Measurements from ENCODE around the gene AHNAK. TPM values are rescaled to one million over a fixed set of nuclear protein-coding genes. Genes with fewer than 3 reads are reported as not detected.

The AHNAK gene
- total and polyA plus RNA-seq, 2 of the 8 experiments (the other 6 are each of a cell fraction or from before 2014, with no cell fraction given) = 2.0 to 5.8 TPM

GRCh38 chr11:62391642-62392425 is 154.8 kb downstream of the AHNAK start:
- Histone ChIP-seq H3K79me2 (ENCODE audit: control insufficient read depth in 1 of 2, insufficient read depth in 2 of 2, low read length in 2 of 2) (no peaks in the 10 kb centered on the region), H2BK20ac (ENCODE audit: low read length) (no peak overlapping the region), H2BK15ac (ENCODE audit: low read length) (no peak overlapping the region), H3K9me3 (ENCODE audit: insufficient read depth in 2 of 2, low read depth in 1 of 2, low read length in 1 of 2) (no peaks in the 10 kb centered on the region), H3K14ac (ENCODE audit: insufficient read length) (no peak overlapping the region), H3K4me2 (ENCODE audit: insufficient read depth in 1 of 2, low read depth in 2 of 2, low read length in 2 of 2) (no peak overlapping the region), H4K20me1 (replicated peaks in 1 of 2; ENCODE audit: control insufficient read depth in 1 of 2, insufficient read depth in 2 of 2, low read length in 2 of 2) (no peaks in the 10 kb centered on the region), H2BK12ac (ENCODE audit: low read depth, low read length) (no peak overlapping the region), H3K27ac (ENCODE audit: low read depth, low read length) (no peak overlapping the region), H4K91ac (replicated peaks; ENCODE audit: insufficient read length, low read length) (no peak overlapping the region), H3K18ac (ENCODE audit: extremely low read depth, low read length) (no peak overlapping the region), H3K23ac (ENCODE audit: insufficient read length) (no peak overlapping the region), H3K56ac (replicated peaks; ENCODE audit: insufficient read length, low read depth, low read length) (no peak overlapping the region), H3K4ac (replicated peaks; ENCODE audit: insufficient read length, low read depth, low read length) (no peak overlapping the region), H3K79me1 (ENCODE audit: low read depth, low read length) (no peaks in the 10 kb centered on the region), H3K4me1 (replicated peaks in 1 of 4; ENCODE audit: control insufficient read depth in 3 of 4, insufficient read depth in 4 of 4, low read length in 3 of 4) (peaks cover 3 to 4% (median 3%) of the 10 kb centered on the region in 4 experiments; a peak in 5 of 7 replicates), H3K27me3 (replicated peaks in 1 of 4; ENCODE audit: control insufficient read depth in 3 of 4, extremely low read depth in 1 of 4, insufficient read depth in 3 of 4, low read length in 3 of 4) (no peaks in the 10 kb centered on the region), H4K5ac (ENCODE audit: insufficient read length, low read depth, low read length) (no peak overlapping the region), H2AK5ac (ENCODE audit: low read depth, low read length) (no peak overlapping the region), H3K36me3 (ENCODE audit: control insufficient read depth in 2 of 4, insufficient read depth in 4 of 4, low read length in 3 of 4) (no peaks in the 10 kb centered on the region), H3K4me3 (ENCODE audit: extremely low read depth in 1 of 4, insufficient read depth in 2 of 4, low read depth in 3 of 4, low read length in 4 of 4) (no peak overlapping the region), H3K9ac (replicated peaks in 1 of 4; ENCODE audit: extremely low read depth in 1 of 4, low read depth in 3 of 4, low read length in 3 of 4) (no peak overlapping the region), H2BK5ac (ENCODE audit: low read depth, low read length) (no peak overlapping the region; the same call in 1 of the 2 replicates), H4K8ac (ENCODE audit: extremely low read depth, insufficient read depth, low read length) (no peak overlapping the region), H2BK120ac (replicated peaks; ENCODE audit: low read depth, low read length) (no peak overlapping the region), H2AFZ (ENCODE audit: low read length) (no peak overlapping the region), H3K23me2 (ENCODE audit: low read depth, low read length) (no peaks in the 10 kb centered on the region)
- CTCF ChIA-PET (ENCODE audit: partially characterized antibody) = interaction anchor here (0.6 to 8.6 kb wide), 23 partner anchors 9 to 464 kb away, joined by 3 to 113 read pairs (median 3); partner anchors contain the start of gene SCGB1A1
- DNase-seq (ENCODE audit: low read depth in 1 of 2, low spot score in 2 of 2) = no peak
- POLR2A ChIA-PET (ENCODE audit: partially characterized antibody) = interaction anchor here (1.6 kb wide), 1 partner anchor 182 kb away, joined by 4 read pairs; the partner anchor contains the start of gene EEF1G
- WGBS, 2 experiments (ENCODE audit: extremely low coverage in 1 of 2, insufficient coverage in 1 of 2, insufficient read length in 1 of 2, insufficient replicate concordance in 2 of 2, low coverage in 1 of 2, low lambda C conversion rate in 2 of 2, missing lambda C conversion rate in 1 of 2) = 93% methylated on average over 16 of the region's 16 CpGs; no CpG with 5 or more reads in 1 of the 2 experiments
- FAIRE-seq = no peak
- TF ChIP-seq SIN3A (conservative IDR thresholded peaks at IDR 0.05 in 1 of 2, IDR thresholded peaks at IDR 0.05 in 1 of 2; ENCODE audit: low read depth in 1 of 2, low read length in 2 of 2) (no peak), SP1 (IDR thresholded peaks at IDR 0.05; ENCODE audit: low read depth, low read length) (no peak), RAD21 (IDR thresholded peaks at IDR 0.05 in 1 of 2, conservative IDR thresholded peaks at IDR 0.05 in 1 of 2; ENCODE audit: low read depth in 2 of 2, low read length in 2 of 2) (peak; percentile 34 to 38), SIRT6 (IDR thresholded peaks at IDR 0.05; ENCODE audit: low read length) (no peak), EGR1 (IDR thresholded peaks at IDR 0.05; ENCODE audit: borderline replicate concordance, low read depth, low read length) (no peak), JUND (IDR thresholded peaks at IDR 0.05; ENCODE audit: low read length) (no peak), BACH1 (IDR thresholded peaks at IDR 0.05; ENCODE audit: low read length) (no peak), HDAC2 (IDR thresholded peaks at IDR 0.05; ENCODE audit: borderline replicate concordance in 1 of 2, low read depth in 2 of 2, low read length in 2 of 2) (no peak)
- TF ChIP-seq, protein P1, sequence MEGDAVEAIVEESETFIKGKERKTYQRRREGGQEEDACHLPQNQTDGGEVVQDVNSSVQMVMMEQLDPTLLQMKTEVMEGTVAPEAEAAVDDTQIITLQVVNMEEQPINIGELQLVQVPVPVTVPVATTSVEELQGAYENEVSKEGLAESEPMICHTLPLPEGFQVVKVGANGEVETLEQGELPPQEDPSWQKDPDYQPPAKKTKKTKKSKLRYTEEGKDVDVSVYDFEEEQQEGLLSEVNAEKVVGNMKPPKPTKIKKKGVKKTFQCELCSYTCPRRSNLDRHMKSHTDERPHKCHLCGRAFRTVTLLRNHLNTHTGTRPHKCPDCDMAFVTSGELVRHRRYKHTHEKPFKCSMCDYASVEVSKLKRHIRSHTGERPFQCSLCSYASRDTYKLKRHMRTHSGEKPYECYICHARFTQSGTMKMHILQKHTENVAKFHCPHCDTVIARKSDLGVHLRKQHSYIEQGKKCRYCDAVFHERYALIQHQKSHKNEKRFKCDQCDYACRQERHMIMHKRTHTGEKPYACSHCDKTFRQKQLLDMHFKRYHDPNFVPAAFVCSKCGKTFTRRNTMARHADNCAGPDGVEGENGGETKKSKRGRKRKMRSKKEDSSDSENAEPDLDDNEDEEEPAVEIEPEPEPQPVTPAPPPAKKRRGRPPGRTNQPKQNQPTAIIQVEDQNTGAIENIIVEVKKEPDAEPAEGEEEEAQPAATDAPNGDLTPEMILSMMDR (IDR thresholded peaks at IDR 0.05; ENCODE audit: control extremely low read depth in 1 of 3, insufficient read depth in 1 of 3, low read depth in 1 of 3, low read length in 3 of 3) = peak; percentile 51 to 73 (median 52)
